ENCODE measurements around the gene POTEC. TPM values are rescaled to one million over a fixed set of nuclear protein-coding genes. Genes with fewer than 3 reads are reported as not detected.

Gene POTEC
- not detected in 2 replicates for total RNA-seq

DNA sequence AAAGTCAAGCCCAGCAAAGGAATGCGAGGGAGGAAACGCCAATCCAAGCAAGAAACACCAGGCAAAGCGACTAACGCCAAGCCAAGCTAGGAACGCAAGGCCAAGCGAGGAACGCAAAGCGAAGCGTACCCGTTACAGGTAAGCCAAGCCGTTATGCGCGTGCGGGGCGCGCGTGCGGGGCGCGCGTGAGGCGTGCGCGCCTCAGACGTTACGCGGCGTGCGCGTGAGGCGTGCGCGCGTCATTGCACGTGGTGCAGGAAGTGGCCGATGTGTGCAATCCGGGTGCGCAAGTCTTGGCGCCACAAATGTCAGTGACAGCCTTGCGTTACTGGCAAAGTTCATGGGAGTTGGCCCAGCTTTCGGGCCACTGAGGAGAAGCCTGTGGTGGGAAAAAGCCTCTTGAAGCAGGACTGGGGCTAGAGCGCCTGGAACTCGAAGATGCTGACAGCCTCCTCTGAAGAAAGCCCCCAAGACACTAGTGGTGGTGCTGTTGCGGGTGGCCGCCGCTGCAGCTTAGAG lies at the start of gene POTEC:
POTEC (minus strand) TSS at position 155 of the 519 bp plus-strand sequence. CDS start 454 bp downstream, outside the sequence.

Small RNA genes within 50 kb of the gene (small RNA-seq; reads per million reads assigned to genes)
- not detected for gene RNU6-1021P

Other genes with a start within 250 kb of the POTEC start
- under 0.01 TPM in 1 of 2 replicates, not detected in the other for gene ANKRD30B, start 204.6 kb upstream of the POTEC start, total RNA-seq